H54 (cell line): ENCODE results near the gene GABRB2.

Experiments used
- DNase-seq: peaks from one replicate; pipeline ENCODE4 v3.0.0; 2011; ENCODE audit warnings: low spot score, mixed read lengths; ENCODE audit not compliant: insufficient read length
- FAIRE-seq: peaks from 3 replicates; lab custom pipeline; 2011; peaks lifted over from hg19 to GRCh38; lab: Jason Lieb, UNC
- POLR2A ChIP-seq: IDR thresholded peaks from 2 replicates; pipeline ENCODE4 v1.6.1; 2011; ENCODE audit warnings: low read depth, mild to moderate bottlenecking, low read length

The GABRB2 gene

DNA sequence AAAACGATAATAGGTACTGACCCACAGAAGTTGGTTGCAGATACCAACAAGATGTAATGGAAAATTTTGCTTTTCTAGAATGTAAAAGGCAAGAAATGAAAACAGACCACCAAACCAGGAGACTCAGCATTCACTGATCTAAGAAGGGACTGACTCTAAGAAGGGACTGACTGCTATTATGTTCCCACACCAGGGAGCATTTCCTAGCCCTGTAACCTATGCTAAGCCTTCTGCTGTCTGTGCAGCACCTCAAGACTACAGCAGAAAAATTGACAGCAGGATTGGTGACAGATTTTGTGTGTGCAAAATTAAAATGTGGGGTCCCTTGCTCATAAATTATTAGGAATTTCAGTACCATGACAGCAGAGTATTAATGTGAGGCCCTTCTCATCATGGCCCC, 154.8 kb downstream of the GABRB2 start:
- DNase-seq = no peak
- FAIRE-seq = no peak
- no peak for TF ChIP-seq POLR2A

- FAIRE-seq (no peak), DNase-seq (no peak)
- no peak for TF ChIP-seq POLR2A
Measured at GRCh38 chr5:161391016-161391415, 155.5 kb downstream of the GABRB2 start.

DNA sequence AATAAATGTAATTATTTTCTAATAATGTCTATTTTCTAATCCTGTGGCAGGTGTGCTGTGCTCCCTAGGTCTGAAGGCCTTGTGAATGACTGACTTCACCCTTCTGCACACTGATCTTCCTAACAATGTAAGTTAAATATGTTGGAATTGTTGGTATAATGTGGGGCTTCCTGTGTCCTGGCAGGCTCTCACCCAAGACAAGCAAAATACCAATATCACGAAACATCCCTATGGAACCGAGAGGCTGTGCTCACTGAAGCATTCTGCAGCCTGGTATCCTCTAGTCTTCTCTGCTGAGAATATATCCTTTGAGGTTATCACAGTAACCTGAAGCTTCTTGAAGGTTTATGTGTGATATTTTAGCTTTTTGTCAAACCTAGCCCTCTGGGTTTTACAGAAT, 159.4 kb downstream of the GABRB2 start:
- DNase-seq (no peak), FAIRE-seq (no peak)
- TF ChIP-seq POLR2A = no peak

DNA sequence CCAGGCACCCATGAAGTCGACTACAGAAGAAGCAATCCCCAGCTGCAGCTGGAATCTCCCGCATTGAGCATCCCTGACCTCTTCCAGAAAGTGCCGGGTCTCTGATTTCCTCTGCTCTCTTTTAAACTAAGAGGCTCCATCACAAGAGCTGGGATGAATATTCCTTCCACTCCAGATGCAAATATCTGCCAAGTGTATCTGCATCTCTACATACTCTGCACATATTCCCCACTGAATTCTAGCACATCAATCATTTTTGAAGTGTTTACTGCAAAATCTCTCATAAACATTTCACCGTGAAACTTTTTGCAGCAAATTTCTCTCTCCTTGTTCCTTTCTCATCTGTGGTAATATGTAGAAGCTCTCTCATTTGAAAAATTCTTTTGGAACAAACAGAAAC, 161.5 kb downstream of the GABRB2 start:
- DNase-seq (no peak), FAIRE-seq (no peak)
- TF ChIP-seq POLR2A = no peak

DNA sequence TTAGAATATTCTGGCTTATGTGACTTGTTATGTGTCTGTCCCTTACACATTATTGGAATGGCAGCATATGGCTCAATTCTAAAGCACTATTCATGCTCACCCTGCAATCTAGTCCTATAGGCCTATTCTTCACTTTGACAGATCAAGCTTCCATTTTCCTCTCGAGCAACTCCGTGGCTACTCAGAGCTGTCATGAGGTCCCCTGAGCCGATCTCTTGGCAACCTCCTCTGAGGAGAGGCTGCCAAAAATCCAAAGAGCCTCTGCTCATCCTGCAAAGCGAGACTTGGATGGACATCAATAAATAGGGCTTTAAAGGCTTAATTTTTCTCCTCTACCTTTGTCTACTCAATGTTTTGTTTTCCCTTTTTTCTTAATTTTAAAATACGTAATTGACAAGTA, 163.8 kb downstream of the GABRB2 start:
- FAIRE-seq (no peak), DNase-seq (no peak)
- TF ChIP-seq POLR2A = no peak

DNA sequence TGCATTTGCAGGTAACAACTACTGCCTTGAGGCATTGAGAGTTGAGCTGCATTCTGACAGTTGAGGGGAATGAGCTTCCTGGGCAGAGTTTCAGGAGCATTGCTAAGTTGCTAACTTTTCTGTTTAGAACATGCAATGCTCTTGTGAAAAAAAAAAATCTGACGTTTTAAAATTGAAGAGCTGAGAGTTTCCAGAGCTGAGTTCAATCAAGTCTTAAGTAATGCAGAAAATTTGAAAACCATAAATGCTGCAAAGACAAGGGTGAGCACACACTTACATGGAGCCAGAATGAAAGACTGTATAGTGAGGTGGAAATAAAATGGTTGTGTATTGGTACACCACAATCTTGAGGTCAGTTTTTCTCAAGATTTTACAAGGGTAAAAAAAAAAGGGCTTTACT, 166.0 kb downstream of the GABRB2 start:
- no peak for TF ChIP-seq POLR2A
- DNase-seq (no peak), FAIRE-seq (no peak)

DNA sequence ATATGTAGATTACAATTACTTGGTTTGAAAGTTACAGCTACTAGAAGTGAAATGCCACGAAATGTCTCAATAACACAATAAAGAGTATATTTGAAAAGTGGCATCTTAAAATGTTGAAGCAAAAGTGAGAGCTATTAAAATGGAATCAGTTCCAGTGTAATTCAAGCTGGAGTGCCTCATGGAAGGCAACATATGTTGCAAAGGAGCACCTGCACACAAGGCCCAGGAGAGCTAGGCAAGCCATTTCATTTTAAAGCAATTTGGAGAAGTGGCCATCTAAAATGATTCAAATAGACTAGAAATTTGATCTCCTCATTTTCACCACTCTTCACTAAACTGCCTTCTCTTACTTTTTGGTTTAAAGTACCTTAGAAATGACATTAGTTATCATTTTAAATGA, 167.8 kb downstream of the GABRB2 start:
- FAIRE-seq (no peak), DNase-seq (no peak)
- no peak for TF ChIP-seq POLR2A

DNA sequence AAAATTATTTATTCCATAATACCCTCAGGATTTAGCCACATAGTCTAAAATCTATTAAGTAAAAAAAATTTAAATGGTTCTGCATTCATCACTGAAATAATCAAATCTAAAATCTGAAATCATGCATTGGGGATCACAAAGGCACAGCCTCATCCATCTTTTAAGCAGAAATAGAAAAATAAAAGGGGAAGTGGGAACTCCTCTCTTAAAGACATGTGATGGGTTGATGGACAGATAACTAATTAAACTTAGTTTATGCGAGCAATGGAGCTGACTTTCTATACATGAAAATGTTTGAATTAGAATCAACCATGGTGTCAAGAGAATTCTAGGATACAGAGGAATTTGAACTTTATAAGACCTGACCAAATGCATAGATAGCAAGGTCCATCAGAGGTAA, 170.5 kb downstream of the GABRB2 start:
- no peak for TF ChIP-seq POLR2A
- FAIRE-seq = no peak
- DNase-seq = no peak

GRCh38 chr5:161373345-161373707, 173.2 kb downstream of the GABRB2 start:
- DNase-seq = no peak
- TF ChIP-seq POLR2A = no peak
- FAIRE-seq = no peak

DNA sequence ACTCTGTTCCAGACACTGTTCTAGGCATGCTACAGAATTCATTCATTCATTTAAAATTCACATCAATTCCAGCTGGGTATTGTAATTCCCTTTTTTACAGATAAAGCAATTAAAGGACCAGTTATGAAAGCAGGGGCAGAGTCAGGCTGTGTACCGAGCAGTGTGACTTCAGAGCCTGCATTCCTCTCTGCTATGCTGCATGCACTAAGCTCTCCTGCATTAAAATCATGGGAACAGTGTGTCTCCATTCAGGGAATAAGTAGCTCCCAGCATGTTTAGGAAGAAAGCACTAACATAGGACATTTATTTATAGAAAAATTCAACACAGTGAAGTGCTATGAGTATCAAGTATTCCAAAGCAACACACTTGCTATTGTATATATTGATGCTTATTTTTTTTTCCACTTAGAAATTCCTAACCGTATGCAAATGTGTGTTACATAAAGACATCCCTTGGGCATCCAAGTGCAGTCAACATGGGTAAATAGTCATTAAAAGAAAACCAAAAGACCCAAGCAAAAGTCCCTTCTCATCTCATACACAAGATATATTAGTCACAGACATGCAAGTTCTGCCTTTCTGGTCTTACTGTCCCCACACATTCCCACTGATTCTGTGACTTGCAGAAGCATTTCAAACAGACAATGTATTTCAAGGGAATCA, 173.7 kb downstream of the GABRB2 start:
- FAIRE-seq (no peak), DNase-seq (no peak)
- TF ChIP-seq POLR2A = no peak

DNA sequence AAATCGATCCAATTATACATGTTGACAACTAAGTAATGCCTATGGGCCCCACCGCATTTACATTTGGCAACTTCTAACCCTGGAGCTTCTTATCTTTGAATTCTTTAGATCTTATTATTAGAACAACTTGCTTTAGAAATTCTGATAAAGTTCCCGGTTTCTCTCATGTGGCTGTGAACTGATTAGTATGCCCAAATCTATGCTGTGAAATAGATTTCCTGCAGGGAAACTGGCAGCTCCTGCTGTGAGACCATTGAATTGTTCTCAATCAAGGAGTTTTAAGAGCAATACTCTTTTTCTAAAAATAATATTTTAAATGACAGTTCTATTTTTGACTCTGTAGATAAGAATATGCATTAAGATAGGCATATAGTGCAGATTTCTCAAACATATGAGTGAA, 177.5 kb downstream of the GABRB2 start:
- no peak for TF ChIP-seq POLR2A
- no peak for FAIRE-seq
- no peak for DNase-seq

DNA sequence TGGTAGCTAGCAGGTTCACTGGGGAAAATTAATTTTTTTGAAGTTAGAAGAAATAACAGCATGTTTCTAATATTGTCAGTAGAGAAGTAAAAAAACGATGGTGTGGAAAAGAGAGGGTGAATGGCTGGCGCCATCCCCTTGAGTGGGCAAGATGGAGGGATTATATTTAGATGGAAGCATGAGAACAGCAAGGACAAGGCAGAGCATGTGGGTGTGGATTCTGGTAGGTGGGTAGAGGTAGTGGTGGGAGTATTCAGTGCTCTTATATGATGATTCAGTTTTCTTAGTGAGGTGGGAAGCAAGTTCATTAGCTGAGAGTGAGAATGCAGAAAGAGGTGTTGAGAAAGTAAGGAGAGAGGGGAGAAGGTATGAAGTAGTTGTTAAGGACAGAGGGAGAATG, 188.1 kb downstream of the GABRB2 start:
- DNase-seq = no peak
- TF ChIP-seq POLR2A = no peak
- FAIRE-seq = no peak

DNA sequence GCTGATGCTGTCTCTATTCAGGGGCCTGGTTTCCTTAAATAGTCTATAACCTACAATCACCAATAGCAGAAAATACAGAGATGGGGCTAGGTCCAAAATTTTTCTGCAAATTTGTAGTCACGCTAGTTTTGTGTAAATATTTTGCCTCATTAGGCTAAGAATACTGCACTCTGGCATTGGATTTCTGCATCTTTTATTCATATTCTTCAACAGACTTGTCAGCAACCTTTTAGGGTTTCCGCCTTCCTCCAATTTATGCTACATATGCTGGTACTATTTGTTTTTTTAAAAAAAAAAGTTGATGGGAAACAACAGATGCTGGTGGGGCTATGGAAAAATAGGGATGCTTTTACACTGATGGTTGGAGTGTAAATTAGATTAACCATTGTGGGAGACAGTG, 202.3 kb downstream of the GABRB2 start:
- no peak for TF ChIP-seq POLR2A
- FAIRE-seq = no peak
- no peak for DNase-seq

- no peak for FAIRE-seq
- no peak for TF ChIP-seq POLR2A
- no peak for DNase-seq
Measured at GRCh38 chr5:161342886-161343285, 203.6 kb downstream of the GABRB2 start.

DNA sequence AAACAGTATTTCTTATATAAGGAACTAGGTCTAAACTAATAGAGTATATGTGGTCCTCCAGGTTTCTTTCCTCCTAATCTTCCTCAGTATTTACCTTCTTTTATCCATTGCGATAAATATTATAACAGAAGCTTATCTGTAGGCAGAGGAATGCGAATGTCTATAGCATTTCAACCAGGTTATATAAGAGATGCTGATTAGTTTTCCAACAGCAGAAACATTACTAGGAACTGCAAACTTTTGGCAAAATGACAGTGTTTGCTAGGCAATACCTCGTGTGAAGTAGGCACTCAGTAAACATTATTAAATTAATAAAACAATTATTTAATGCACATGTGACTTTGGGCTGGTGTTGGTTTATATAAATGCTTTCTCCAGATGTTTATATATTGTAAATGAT, 206.5 kb downstream of the GABRB2 start:
- DNase-seq (no peak), FAIRE-seq (no peak)
- TF ChIP-seq POLR2A = no peak
